Lung microvascular endothelial cell (primary cell): ENCODE data around the gene SYNPO2. TPM values are rescaled to one million over a fixed set of nuclear protein-coding genes. Genes with fewer than 3 reads are reported as not detected.
"Not testable (repeated sequence)": the region's sequence is repeated elsewhere in the genome, so short reads cannot be mapped to it uniquely, and the experiment has no call there.

ENCODE experiments used
- DNase-seq, 2 donors: peaks; one replicate each; pipeline versions ENCODE4 v3.0.0 to v3.0.0-alpha.2; 2010; ENCODE audit warnings: low read depth in 2 of 2
- total RNA-seq: library from RNA; depleted of rRNA; stranded (reverse); fragments of >200 nt; gene quantifications from 2 replicates; pipeline ENCODE4 v1.2.1, GENCODE V29; 2014

SYNPO2 gene
- total RNA-seq, 1 donor from 2014 or later, result 0.20 TPM

- no peak for DNase-seq
Observed at GRCh38 chr4:118997601-118998000, 108.9 kb downstream of the SYNPO2 start.

DNA sequence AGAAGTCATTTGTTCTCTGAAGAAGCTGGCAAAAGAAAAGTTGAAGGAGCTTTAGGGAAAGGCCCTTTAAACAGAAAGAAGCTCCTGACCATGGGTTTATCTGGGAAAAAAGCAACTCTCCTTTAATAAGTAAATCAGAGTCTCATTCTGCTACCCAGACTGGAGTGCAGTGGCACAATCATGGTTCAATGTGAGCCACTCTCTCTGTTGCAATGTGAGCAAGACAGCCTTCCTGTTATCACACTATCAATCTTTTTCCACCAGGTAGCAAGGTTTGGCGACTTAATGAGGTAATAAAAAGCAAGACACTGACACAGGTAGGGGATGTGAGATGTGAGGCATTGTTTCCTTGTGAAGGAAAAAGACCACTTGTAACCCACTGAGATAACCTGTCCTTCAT lies 111.3 kb downstream of the SYNPO2 start:
- DNase-seq, result no peak

- DNase-seq, result no peak
Observed at GRCh38 chr4:119000400-119000799, 111.7 kb downstream of the SYNPO2 start.

- no peak for DNase-seq
Observed at GRCh38 chr4:119002476-119002875, 113.8 kb downstream of the SYNPO2 start.

- DNase-seq, result not testable (repeated sequence)
Observed at GRCh38 chr4:119003001-119003400, 114.3 kb downstream of the SYNPO2 start.

DNA sequence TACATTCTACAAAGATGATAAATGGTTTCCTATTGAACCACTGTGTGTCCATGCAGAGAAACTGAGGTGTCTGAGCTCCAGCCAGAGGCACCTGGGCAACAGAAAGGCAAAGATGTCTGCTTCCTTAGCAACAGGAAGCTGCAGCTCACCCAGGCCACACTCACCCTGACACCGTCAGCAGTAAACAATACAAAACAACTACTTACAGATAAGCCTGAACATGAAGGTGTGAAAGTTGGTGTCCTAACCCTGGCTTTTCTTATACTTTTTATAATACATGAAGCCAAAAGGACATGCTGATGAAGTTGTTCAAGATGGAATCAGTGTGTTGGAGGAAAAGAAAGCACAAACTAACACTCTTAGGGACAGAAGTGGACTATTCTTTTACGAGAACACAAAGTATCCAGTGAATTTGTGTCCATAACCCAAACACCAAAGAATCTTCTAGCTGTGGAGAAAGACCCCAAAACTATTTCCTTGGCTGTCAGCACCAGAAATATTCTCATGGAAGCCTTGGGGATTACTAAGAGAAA lies 117.3 kb downstream of the SYNPO2 start:
- no peak for DNase-seq

DNA sequence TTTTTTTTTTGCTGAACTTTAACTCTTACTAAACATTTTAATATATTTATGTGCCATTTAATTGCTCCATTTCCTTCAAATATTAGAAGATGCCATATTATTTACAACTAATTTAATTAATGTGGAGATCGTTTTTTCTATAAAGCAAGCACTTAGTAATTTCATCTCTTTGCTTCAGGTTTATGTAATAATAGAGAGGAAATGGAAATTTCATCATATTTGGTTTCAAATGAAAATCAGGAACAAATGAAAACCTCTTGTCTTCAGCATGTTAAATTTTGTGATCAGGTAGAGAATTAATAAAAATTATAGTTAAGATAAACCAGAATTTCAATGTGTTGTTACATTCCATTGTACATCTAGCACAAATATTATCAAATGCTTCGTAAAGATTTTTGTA lies 120.1 kb downstream of the SYNPO2 start:
- DNase-seq, result no peak

- DNase-seq, result not testable (repeated sequence)
Observed at GRCh38 chr4:119010221-119010620, 121.6 kb downstream of the SYNPO2 start.

- DNase-seq, result no peak
Observed at GRCh38 chr4:119010909-119011606, 122.4 kb downstream of the SYNPO2 start.

DNA sequence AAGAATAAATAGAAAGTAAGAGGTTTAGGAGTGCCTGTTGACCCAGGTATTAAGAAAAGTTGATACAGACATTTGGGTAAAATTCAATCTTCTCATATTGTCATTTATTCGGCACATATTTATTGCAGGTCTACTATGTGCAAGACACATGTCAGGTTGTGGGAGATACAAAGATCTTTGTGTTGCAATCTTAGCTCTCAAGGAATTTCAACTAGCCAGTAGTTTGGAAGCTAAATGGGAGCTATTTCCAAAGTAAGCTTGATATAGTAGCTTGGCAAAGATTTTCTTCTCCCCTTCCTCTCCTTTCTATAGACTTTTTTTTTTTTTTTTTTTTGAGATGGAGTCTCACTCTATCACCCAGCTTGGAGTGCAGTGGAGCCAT lies 122.9 kb downstream of the SYNPO2 start:
- no peak for DNase-seq

- no peak for DNase-seq
Observed at GRCh38 chr4:119014658-119015057, 126.0 kb downstream of the SYNPO2 start.

GRCh38 chr4:119016636-119017035 lies 128.0 kb downstream of the SYNPO2 start:
- no peak for DNase-seq

- no peak for DNase-seq
Observed at GRCh38 chr4:119017636-119018035, 129.0 kb downstream of the SYNPO2 start.

DNA sequence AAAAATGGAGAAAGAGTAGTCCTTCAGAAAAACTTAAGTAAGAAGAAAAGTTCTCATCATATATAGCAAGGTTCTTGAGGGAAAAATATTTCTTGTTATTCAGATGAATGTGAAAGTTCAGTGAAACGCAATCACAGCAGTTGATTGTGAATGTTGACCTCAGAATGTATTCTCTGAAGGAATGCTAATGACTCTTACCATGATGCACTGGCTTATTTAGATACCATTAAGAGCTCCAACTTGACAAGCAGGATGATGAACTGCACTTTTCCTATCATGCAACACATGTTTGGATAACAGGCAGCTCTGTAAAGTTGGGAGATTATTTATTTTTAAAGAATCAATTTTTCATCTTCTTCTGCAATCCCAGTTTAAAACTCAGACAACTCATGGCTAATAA lies 131.5 kb downstream of the SYNPO2 start:
- no peak for DNase-seq

GRCh38 chr4:119022520-119022919 lies 133.9 kb downstream of the SYNPO2 start:
- DNase-seq, result not testable (repeated sequence)

DNA sequence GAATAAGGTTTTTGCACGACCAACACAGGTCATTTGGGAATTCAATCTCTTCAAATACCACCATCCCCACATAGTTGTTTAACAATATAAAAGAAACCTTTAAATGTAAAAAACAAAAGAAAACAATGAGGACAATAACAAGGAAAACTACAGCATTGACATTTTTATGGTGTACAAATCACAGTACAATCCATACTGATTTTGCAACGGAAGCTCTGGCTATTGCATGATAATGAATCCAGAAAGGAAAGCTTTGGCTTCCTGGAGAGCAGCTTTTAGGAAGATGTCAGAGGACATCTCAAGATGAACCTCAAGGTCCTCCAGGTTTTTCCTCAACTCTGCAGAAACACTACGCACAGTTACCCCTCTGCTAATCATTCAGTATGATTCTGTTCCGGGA lies 135.4 kb downstream of the SYNPO2 start:
- DNase-seq, result no peak

DNA sequence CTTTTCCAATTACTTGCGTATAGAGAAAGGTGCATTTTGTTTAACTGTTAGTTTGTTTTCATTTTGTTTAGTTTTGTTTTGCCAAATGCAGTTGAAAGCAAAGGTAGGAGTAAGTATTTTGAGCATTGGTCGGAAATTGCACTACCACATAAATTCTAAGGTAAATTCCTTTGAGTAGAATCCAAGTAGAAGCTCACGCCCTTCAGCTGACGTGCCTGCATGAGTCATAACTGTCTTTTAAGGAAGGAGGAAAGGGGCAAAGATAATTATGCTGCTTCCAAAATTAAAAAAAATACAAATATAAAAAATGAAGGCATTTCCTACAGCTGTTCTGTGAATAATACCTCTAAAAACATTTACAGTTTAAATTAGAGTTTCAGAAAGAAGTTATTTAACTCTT lies 136.8 kb downstream of the SYNPO2 start:
- peak in 1 of 2 donors; percentile 42 for DNase-seq

DNA sequence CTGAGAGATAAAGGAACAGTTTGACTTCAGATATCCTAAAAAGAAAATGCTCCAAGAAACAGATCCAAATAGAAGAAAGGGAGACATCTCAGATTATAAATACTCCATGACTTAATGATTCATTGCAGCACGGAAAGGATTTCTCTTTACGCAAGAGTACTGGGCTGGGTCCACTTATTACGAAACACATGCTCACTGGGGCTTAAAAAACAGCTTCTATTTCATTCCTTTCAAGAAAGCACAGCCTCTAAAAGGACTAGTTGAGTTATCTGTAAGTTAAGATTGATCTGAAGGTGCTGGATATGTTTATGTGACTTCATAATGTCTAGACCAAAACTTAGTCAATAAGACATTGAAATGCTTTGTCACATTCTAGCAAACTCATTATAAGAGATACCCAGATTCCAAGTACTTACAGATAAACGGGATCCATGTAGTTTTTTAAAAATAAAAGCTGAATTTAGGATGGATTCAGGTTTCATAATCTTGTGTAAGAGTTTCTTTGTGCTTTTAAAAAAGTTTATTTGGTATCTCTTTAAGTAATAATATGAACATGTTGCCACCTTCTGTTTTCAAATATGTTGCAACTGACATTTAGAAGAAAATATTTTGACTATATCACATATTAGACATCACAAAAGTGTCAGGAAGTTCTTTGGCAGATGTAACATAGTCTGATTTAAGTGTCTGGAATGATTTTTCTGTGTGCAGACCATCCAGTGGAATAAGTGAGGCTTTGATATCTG lies 137.4 kb downstream of the SYNPO2 start:
- DNase-seq, result peak in 1 of 2 donors; percentile 43

GRCh38 chr4:119026662-119027444 lies 138.2 kb downstream of the SYNPO2 start:
- DNase-seq, result no peak

- no peak for DNase-seq
Observed at GRCh38 chr4:119027811-119028210, 139.2 kb downstream of the SYNPO2 start.

DNA sequence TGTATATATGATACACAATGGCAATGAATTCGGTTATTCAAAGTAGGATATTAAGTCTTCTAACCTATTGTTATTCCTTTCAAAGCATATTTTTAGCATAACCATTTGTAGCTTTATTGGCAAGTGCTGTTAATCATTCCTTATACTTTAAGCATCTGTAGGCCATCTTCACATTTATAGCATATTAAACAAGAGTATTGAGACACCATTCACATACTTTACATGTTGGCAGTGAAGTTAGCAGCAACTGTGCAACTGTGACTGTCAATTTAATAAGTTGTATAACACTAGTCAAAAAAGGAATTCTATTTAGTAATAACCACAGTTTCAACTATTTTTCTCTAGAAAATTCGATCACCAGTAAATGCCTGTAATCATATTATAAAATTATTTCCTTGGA lies 139.6 kb downstream of the SYNPO2 start:
- DNase-seq, result no peak
